ENCODE results near the gene KRT9. TPM values are rescaled to one million over a fixed set of nuclear protein-coding genes. Genes with fewer than 3 reads are reported as not detected.

KRT9 gene
- polyA plus RNA-seq, 2 of the 4 experiments (the other 2 are of a cell fraction) = not detected

GRCh38 chr17:41544935-41545334 is 26.9 kb downstream of the KRT9 start:
- peak overlapping the region; percentile 40 for H3K4me2 ChIP-seq
- H3K27ac ChIP-seq = peak overlapping the region; percentile 53 to 70; a peak in 5 of 6 replicates
- DNase-seq (ENCODE audit: low read depth in 1 of 2, low spot score in 1 of 2) (no peak), FAIRE-seq (no peak), ATAC-seq (no peak)
- CTCF ChIA-PET = interaction anchor here (0.6 to 6.8 kb wide), 17 partner anchors 8 to 742 kb away, joined by 3 to 50 read pairs (median 4); no protein-coding TSS in a partner anchor
- H3K4me1 ChIP-seq = peaks cover 44% of the 10 kb centered on the region
- POLR2A ChIA-PET = interaction anchor here (0.8 kb wide), 1 partner anchor 12 kb away, joined by 3 read pairs; no protein-coding TSS in a partner anchor
- WGBS (ENCODE audit: missing lambda C conversion rate) = 93% methylated on average over 5 of the region's 5 CpGs
- TF ChIP-seq HOXA7 (CRISPR knock-in tag; IDR thresholded peaks at IDR 0.05) (no peak), HES2 (IDR thresholded peaks at IDR 0.05) (no peak), CHD4 (IDR thresholded peaks at IDR 0.05; ENCODE audit: borderline replicate concordance) (no peak), TFCP2L1 (CRISPR knock-in tag; IDR thresholded peaks at IDR 0.05) (no peak), ATOH8 (CRISPR knock-in tag; IDR thresholded peaks at IDR 0.05; ENCODE audit: low read depth) (no peak), BCL3 (IDR thresholded peaks at IDR 0.05) (no peak), E2F6 (IDR thresholded peaks at IDR 0.05; ENCODE audit: borderline replicate concordance, low read depth) (no peak), CBX8 (IDR thresholded peaks at IDR 0.05) (no peak), FOXS1 (CRISPR knock-in tag; IDR thresholded peaks at IDR 0.05) (no peak), RNF2 (IDR thresholded peaks at IDR 0.05; ENCODE audit: borderline replicate concordance, low read depth) (no peak), NFE2L2 (conservative IDR thresholded peaks at IDR 0.05; ENCODE audit: low read length) (no peak), ZFP36 (IDR thresholded peaks at IDR 0.05; ENCODE audit: borderline replicate concordance, partially characterized antibody) (no peak), NPAS2 (CRISPR knock-in tag; IDR thresholded peaks at IDR 0.05; ENCODE audit: borderline replicate concordance) (no peak), ZNF302 (CRISPR knock-in tag; IDR thresholded peaks at IDR 0.05) (no peak), USF2 (IDR thresholded peaks at IDR 0.05) (no peak), MAZ (IDR thresholded peaks at IDR 0.05; ENCODE audit: borderline replicate concordance, low read depth, low read length) (no peak)
- TF ChIP-seq, protein P1, sequence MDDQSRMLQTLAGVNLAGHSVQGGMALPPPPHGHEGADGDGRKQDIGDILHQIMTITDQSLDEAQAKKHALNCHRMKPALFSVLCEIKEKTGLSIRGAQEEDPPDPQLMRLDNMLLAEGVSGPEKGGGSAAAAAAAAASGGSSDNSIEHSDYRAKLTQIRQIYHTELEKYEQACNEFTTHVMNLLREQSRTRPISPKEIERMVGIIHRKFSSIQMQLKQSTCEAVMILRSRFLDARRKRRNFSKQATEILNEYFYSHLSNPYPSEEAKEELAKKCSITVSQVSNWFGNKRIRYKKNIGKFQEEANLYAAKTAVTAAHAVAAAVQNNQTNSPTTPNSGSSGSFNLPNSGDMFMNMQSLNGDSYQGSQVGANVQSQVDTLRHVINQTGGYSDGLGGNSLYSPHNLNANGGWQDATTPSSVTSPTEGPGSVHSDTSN (IDR thresholded peaks at IDR 0.05) = no peak
- TF ChIP-seq, protein P2, sequence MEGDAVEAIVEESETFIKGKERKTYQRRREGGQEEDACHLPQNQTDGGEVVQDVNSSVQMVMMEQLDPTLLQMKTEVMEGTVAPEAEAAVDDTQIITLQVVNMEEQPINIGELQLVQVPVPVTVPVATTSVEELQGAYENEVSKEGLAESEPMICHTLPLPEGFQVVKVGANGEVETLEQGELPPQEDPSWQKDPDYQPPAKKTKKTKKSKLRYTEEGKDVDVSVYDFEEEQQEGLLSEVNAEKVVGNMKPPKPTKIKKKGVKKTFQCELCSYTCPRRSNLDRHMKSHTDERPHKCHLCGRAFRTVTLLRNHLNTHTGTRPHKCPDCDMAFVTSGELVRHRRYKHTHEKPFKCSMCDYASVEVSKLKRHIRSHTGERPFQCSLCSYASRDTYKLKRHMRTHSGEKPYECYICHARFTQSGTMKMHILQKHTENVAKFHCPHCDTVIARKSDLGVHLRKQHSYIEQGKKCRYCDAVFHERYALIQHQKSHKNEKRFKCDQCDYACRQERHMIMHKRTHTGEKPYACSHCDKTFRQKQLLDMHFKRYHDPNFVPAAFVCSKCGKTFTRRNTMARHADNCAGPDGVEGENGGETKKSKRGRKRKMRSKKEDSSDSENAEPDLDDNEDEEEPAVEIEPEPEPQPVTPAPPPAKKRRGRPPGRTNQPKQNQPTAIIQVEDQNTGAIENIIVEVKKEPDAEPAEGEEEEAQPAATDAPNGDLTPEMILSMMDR (IDR thresholded peaks at IDR 0.05) = no peak
- H3K4me3 ChIP-seq = no peak overlapping the region
- H3K9me3 ChIP-seq = 0 out of 3 replicates have a peak, but pooled peaks cover 7% of the 10 kb centered on the region

- Histone ChIP-seq H3K4me1 (peaks cover 39% of the 10 kb centered on the region), H3K9me3 (0 out of 3 replicates have a peak, but pooled peaks cover 7% of the 10 kb centered on the region), H3K4me3 (no peak overlapping the region), H3K27ac (peak overlapping the region; percentile 53 to 70), H3K4me2 (peak overlapping the region; percentile 40)
- TF ChIP-seq MAX (IDR thresholded peaks at IDR 0.05) (peak; percentile 45; the same call in 1 of the 2 replicates), POLR2AphosphoS2 (conservative IDR thresholded peaks at IDR 0.05; ENCODE audit: low read length) (no peak), GATA3 (IDR thresholded peaks at IDR 0.05; ENCODE audit: borderline replicate concordance) (no peak), USF2 (IDR thresholded peaks at IDR 0.05) (no peak), FOSL2 (IDR thresholded peaks at IDR 0.05) (no peak), FOSL2 (CRISPR knock-in tag; IDR thresholded peaks at IDR 0.05) (no peak)
- TF ChIP-seq, protein P3, sequence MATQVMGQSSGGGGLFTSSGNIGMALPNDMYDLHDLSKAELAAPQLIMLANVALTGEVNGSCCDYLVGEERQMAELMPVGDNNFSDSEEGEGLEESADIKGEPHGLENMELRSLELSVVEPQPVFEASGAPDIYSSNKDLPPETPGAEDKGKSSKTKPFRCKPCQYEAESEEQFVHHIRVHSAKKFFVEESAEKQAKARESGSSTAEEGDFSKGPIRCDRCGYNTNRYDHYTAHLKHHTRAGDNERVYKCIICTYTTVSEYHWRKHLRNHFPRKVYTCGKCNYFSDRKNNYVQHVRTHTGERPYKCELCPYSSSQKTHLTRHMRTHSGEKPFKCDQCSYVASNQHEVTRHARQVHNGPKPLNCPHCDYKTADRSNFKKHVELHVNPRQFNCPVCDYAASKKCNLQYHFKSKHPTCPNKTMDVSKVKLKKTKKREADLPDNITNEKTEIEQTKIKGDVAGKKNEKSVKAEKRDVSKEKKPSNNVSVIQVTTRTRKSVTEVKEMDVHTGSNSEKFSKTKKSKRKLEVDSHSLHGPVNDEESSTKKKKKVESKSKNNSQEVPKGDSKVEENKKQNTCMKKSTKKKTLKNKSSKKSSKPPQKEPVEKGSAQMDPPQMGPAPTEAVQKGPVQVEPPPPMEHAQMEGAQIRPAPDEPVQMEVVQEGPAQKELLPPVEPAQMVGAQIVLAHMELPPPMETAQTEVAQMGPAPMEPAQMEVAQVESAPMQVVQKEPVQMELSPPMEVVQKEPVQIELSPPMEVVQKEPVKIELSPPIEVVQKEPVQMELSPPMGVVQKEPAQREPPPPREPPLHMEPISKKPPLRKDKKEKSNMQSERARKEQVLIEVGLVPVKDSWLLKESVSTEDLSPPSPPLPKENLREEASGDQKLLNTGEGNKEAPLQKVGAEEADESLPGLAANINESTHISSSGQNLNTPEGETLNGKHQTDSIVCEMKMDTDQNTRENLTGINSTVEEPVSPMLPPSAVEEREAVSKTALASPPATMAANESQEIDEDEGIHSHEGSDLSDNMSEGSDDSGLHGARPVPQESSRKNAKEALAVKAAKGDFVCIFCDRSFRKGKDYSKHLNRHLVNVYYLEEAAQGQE (IDR thresholded peaks at IDR 0.05) = no peak
- ChIA-PET CTCF (interaction anchor here (0.6 to 6.8 kb wide), 16 partner anchors 8 to 688 kb away, joined by 3 to 50 read pairs (median 4); partner anchors contain the start of gene KRT19), POLR2A (interaction anchor here (0.8 kb wide), 1 partner anchor 12 kb away, joined by 3 read pairs; no protein-coding TSS in a partner anchor)
- WGBS (ENCODE audit: missing lambda C conversion rate) = 8% methylated on average over 5 of the region's 5 CpGs
- ATAC-seq (no peak), FAIRE-seq (no peak), DNase-seq (ENCODE audit: low read depth in 1 of 2, low spot score in 1 of 2) (peak; percentile 38 to 74)
Observed at GRCh38 chr17:41544491-41544892, 27.4 kb downstream of the KRT9 start.

Data from A549 (cell line).